GM21619 (cell line): ENCODE data around the gene POLQ.
"Not testable (repeated sequence)": the region's sequence is repeated elsewhere in the genome, so short reads cannot be mapped to it uniquely, and the experiment has no call there.

Source experiments
- ATAC-seq: cut with Tn5 transposase; IDR thresholded peaks from one replicate; pipeline ENCODE4 v1.9.1; 2021; ENCODE audit not compliant: unreplicated experiment

POLQ gene

DNA sequence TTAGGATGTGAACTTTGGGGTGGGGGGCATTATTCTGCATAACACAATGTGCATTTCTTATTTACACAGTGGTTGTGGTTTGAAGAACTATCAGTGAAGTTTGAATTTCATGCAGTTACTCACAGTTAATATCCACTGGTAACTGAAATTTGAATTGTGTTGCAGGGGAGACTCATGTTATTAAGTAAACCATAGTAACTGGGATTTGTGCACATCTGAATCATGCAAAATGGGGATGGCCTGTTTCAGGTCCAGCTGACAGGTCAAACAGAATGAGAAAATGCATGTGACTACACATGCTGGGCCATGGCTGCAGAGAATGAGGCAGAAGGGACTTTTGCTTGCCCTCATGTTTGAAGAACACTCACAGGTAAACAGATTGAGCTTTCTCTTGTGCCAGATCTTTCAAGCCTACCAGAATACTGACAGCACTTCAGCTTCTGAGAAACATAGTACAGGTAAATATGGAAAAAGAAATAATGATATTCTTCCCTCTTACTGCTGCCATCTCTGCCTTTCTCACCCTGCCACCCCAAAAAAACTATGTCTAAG lies 115.0 kb downstream of the POLQ start:
- no peak for ATAC-seq

GRCh38 chr3:121424549-121424948 lies 121.2 kb downstream of the POLQ start:
- no peak for ATAC-seq

- ATAC-seq, result no peak
These were observed 127.6 kb downstream of the POLQ start for GRCh38 chr3:121418182-121418581.

DNA sequence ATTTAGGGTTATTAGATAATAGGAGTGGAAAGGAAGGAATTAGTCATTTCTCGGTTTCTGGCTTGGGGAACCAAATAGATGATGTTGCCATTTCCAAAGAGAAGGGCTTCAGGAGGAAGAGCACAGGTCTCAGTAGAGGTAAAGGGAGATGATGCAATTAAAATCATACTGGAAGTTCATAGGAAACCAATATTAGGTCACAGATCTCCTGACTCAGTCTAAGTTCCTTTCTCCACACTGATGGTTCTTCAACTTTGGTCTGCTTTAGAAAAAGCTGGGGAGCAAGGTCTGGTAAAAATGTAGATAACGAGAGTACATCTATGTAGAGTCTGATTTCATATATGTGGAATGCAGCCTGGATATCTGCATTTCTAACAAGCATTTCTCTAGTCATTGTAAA lies 130.9 kb downstream of the POLQ start:
- ATAC-seq, result no peak

GRCh38 chr3:121411523-121411922 lies 134.3 kb downstream of the POLQ start:
- no peak for ATAC-seq

GRCh38 chr3:121405631-121406030 lies 140.2 kb downstream of the POLQ start:
- ATAC-seq, result no peak

DNA sequence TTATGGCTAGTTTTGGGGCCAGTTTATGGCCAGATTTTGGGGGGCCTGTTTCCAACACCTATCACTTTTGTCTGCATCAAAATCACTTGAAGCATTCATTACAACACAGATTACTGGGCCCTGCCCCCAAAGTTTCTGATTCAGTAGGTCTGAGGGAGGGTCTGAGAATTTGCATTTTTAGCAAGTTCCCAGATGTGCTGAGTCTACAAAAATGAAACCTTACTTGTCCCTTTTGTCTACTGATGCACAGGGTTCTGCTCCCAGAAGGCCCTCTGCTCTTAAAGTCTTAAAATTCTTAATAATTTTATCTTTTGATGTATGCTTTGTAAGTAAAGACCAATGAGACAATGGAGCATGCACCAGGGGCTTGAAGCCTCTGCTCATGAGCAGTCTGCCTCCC lies 146.0 kb downstream of the POLQ start:
- no peak for ATAC-seq

DNA sequence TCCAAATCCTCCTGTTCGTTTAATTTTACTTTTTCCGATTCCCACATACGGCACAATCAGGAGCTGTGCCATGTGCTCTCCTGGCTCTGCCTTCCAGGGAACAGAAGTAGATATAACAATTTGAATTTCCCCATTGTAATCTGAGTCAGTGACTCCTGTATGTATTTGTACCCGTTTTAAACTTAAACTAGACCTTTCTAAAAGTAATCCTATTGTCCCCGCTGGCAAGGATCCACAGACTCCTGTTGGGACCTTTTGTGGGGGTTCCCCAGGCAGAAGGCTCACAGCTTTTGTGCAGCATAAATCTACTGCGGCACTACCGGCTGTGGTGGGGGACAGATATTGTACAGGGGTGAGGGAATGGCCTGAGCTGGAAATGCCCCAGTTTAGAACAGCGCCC lies 147.7 kb downstream of the POLQ start:
- ATAC-seq, result not testable (repeated sequence)

DNA sequence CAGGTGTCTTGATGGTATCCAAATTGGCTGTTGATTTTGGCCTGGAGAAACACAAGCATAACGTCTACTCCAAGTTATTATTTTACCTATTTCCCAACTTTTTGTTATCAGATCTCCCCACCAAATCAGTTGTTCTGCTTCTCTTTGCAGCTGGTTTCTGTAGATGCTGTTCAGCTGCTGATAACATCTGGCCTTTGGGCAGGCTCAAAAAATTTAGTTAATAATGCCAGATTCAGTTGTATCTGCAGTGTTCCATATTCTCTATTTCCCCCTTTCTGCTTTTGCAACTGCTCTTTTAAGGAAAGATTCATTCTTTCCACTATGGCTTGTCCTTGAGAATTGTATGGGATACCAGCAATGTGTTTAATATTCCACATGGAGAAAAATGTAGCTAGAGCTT lies 149.8 kb downstream of the POLQ start:
- ATAC-seq, result not testable (repeated sequence)

DNA sequence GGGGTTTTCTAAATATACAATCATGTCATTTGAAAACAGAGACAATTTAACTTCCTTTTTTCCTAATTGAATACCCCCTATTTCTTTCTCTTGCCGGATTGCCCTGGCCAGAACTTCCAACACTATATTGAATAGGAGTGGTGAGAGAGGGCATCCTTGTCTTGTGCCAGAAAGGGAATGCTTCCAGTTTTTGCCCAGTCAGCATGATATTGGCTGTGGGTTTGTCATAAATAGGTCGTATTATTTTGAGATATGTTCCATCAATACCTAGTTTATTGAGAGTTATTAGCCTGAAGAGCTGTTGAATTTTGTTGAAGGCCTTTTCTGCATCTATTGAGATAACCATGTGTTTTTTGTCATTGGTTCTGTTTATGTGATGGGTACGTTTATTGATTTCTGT lies 157.5 kb downstream of the POLQ start:
- not testable (repeated sequence) for ATAC-seq
